IPS DF 6.9 (cell line): ENCODE results near the gene MOV10L1.

Source experiments
- DNase-seq: peaks from one replicate; pipeline ENCODE4 v3.0.0-alpha.2; 2013; ENCODE audit warnings: low read depth, low spot score
- H3K27ac ChIP-seq: one replicate; pipeline ENCODE4 v1.5.1; 2013; ENCODE audit warnings: low read length, control low read depth
- H3K27me3 ChIP-seq: 2 replicates; pipeline ENCODE4 v1.6.1; 2013; ENCODE audit warnings: mild to moderate bottlenecking, low read length; ENCODE audit not compliant: control insufficient read depth, insufficient read depth
- H3K36me3 ChIP-seq: 2 replicates; pipeline ENCODE4 v1.6.1; 2013; ENCODE audit warnings: low read length; ENCODE audit not compliant: control insufficient read depth, insufficient read depth
- H3K4me1 ChIP-seq: 2 replicates; pipeline ENCODE4 v1.6.1; 2013; ENCODE audit warnings: low read length; ENCODE audit not compliant: control insufficient read depth, insufficient read depth
- H3K4me3 ChIP-seq: 2 replicates; pipeline ENCODE4 v1.5.1; 2013; ENCODE audit warnings: mild to moderate bottlenecking, low read length
- H3K9me3 ChIP-seq: 2 replicates; pipeline ENCODE4 v1.6.1; 2013; ENCODE audit warnings: low read length, inconsistent platforms; ENCODE audit not compliant: control insufficient read depth, insufficient read depth
- WGBS: extraction: QIAGEN DNeasy Blood & Tissue Kit; methylation state at CpG from one replicate; pipeline ENCODE4 v1.1.7; 2013; ENCODE audit warnings: mixed read lengths, missing lambda C conversion rate; ENCODE audit not compliant: insufficient read length, insufficient coverage; 5-methylcytosine and 5-hydroxymethylcytosine counted together

Gene MOV10L1

GRCh38 chr22:50060441-50061140, 29.2 kb upstream of the MOV10L1 start:
- H3K9me3 ChIP-seq: no peaks in the 10 kb centered on the region
- WGBS: no CpG with 5 or more reads among the region's 28 CpGs
- no peak overlapping the region for H3K27ac ChIP-seq
- H3K4me3 ChIP-seq: no peak overlapping the region
- DNase-seq: no peak
- no peaks in the 10 kb centered on the region for H3K4me1 ChIP-seq
- no peaks in the 10 kb centered on the region; the same call in 1 of the 2 replicates for H3K27me3 ChIP-seq
- no peaks in the 10 kb centered on the region; the same call in 1 of the 2 replicates for H3K36me3 ChIP-seq

DNA sequence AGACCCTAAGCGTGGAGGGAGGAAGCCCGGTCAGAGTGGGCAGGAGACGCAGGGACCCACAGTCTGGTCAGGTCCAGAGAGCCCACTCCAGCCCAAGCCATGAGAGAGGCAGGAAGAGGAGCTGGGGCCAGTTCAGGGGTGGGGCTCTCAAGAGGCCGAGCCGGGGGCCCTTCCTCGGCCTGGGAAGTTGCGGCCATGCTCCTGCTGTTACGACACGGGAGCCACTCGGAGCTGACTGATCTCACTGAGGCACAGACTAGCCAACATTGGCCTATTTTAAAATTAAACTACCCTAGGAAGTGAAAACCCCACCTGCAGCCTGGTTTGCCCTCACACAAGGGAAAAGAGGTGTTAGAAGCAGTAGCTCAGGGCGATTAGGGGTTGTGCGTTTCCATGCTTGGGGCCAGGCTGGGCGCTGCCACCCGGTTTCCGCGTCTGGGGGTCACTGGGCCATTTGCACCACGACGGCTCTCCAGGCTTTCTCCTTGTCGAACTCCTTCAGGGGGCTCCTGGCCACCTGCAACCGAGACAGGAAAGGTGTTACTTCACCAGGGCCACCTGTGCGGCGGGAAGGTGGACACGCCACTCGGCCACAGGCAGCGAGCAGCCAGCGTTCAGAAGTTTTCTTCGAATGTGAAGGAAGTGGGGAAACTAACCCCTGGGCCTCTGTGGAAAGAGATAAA, 28.5 kb upstream of the MOV10L1 start:
- H3K36me3 ChIP-seq: no peaks in the 10 kb centered on the region; the same call in 1 of the 2 replicates
- WGBS: no CpG with 5 or more reads among the region's 27 CpGs

GRCh38 chr22:50061824-50062355, 27.9 kb upstream of the MOV10L1 start:
- DNase-seq: no peak
- no peaks in the 10 kb centered on the region; the same call in 1 of the 2 replicates for H3K27me3 ChIP-seq
- no peak overlapping the region for H3K27ac ChIP-seq
- H3K4me1 ChIP-seq: no peaks in the 10 kb centered on the region
- H3K4me3 ChIP-seq: no peak overlapping the region
- H3K9me3 ChIP-seq: no peaks in the 10 kb centered on the region
- no CpG with 5 or more reads among the region's 17 CpGs for WGBS
- no peaks in the 10 kb centered on the region; the same call in 1 of the 2 replicates for H3K36me3 ChIP-seq

More for the DNA sequence above, 28.5 kb upstream of the MOV10L1 start:
- DNase-seq: no peak
- no peaks in the 10 kb centered on the region for H3K9me3 ChIP-seq
- H3K27me3 ChIP-seq: no peaks in the 10 kb centered on the region; the same call in 1 of the 2 replicates
- no peaks in the 10 kb centered on the region for H3K4me1 ChIP-seq
- H3K27ac ChIP-seq: no peak overlapping the region
- no peak overlapping the region for H3K4me3 ChIP-seq

DNA sequence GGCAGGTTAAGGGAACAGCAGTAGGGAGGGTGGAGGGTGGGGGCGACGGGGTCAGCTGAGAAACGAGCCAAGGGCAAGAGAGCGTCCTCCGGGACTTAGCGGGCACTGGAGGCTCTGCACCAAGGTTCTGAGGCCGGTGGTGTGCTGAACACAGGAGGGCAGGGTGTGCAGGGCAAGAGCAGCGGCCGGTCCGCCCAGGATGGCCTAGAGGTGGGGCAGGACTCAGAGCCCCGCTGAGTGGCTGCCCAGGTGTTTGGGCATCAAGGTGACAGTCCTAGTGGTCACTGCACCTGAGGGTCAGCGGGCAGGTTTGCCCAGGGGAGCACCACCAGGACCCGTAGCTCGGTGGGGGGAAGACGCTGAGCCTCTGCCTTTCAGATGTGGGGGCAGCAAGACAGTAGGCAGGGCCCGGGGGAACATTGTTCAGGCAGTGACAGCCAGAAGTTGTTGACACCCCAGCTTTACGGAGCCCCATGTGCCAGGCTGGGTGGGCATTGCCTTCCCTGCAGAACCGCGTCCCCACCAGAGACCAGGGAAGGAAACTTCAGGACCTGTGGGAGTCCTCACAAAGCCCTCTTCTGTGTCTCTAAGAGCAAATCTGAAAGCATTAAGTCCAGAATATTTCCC, 27.2 kb upstream of the MOV10L1 start:
- DNase-seq: no peak
- H3K36me3 ChIP-seq: no peaks in the 10 kb centered on the region; the same call in 1 of the 2 replicates
- H3K4me1 ChIP-seq: no peaks in the 10 kb centered on the region
- H3K9me3 ChIP-seq: no peaks in the 10 kb centered on the region
- no peaks in the 10 kb centered on the region; the same call in 1 of the 2 replicates for H3K27me3 ChIP-seq
- H3K27ac ChIP-seq: no peak overlapping the region
- H3K4me3 ChIP-seq: no peak overlapping the region
- WGBS: no CpG with 5 or more reads among the region's 19 CpGs

GRCh38 chr22:50063589-50064393, 26.0 kb upstream of the MOV10L1 start:
- no peaks in the 10 kb centered on the region; the same call in 1 of the 2 replicates for H3K36me3 ChIP-seq
- no CpG with 5 or more reads among the region's 23 CpGs for WGBS
- no peaks in the 10 kb centered on the region for H3K9me3 ChIP-seq
- no peak overlapping the region for H3K27ac ChIP-seq
- DNase-seq: no peak
- no peak overlapping the region for H3K4me3 ChIP-seq
- H3K4me1 ChIP-seq: no peaks in the 10 kb centered on the region
- no peaks in the 10 kb centered on the region for H3K27me3 ChIP-seq

DNA sequence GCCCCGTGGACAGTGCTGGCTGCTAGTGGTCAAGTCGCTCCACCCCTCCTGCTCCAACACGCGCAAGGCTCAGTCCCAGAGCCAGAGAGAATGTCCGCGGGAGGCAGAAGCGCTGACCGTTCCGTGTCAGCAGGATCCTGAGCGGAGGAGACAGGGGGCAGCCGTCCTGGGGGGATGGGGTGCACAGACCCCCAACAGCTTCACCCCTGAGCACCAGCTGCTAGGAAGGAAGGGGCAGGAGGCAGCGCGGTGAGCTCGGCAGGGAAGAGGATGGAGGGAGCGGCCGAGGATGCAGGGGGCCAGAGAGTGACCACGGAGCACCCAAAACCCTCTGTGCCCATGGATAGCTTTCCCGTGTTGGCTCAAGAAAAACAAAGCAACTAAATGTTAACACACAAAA, 25.4 kb upstream of the MOV10L1 start:
- Histone ChIP-seq H3K36me3 (no peaks in the 10 kb centered on the region), H3K9me3 (no peaks in the 10 kb centered on the region), H3K4me3 (no peak overlapping the region), H3K27ac (no peak overlapping the region), H3K27me3 (no peaks in the 10 kb centered on the region), H3K4me1 (no peaks in the 10 kb centered on the region)
- WGBS: no CpG with 5 or more reads among the region's 18 CpGs
- no peak for DNase-seq

- DNase-seq: no peak
- no peaks in the 10 kb centered on the region for H3K9me3 ChIP-seq
- H3K36me3 ChIP-seq: no peaks in the 10 kb centered on the region
- H3K4me3 ChIP-seq: no peak overlapping the region
- H3K27me3 ChIP-seq: no peaks in the 10 kb centered on the region
- H3K27ac ChIP-seq: no peak overlapping the region
- no CpG with 5 or more reads among the region's 8 CpGs for WGBS
- H3K4me1 ChIP-seq: no peaks in the 10 kb centered on the region
These were observed 22.6 kb upstream of the MOV10L1 start for GRCh38 chr22:50067244-50067643.

DNA sequence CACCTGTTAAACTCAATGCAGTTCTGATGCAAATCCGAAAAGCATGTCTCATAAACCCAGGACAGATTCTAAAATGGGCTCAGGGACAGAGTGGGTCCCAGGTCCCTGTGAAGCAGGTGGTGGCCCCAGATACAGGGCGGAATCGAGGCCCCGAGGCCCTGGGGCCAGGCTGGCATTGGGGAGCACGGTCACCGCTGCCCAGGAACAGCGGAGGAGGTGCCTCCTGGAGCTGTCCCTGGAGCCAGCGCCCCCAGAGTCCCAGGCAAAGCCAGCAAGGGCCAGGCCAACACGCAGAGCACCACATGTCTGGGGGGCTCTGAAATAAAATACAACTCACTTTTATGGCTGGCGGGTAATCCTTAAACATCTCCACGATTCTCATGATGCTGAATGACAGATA, 21.7 kb upstream of the MOV10L1 start:
- no peaks in the 10 kb centered on the region for H3K27me3 ChIP-seq
- no peak overlapping the region for H3K27ac ChIP-seq
- DNase-seq: no peak
- H3K4me1 ChIP-seq: no peaks in the 10 kb centered on the region
- H3K36me3 ChIP-seq: no peaks in the 10 kb centered on the region
- no peaks in the 10 kb centered on the region for H3K9me3 ChIP-seq
- no CpG with 5 or more reads among the region's 11 CpGs for WGBS
- H3K4me3 ChIP-seq: no peak overlapping the region

GRCh38 chr22:50070366-50070765, 19.4 kb upstream of the MOV10L1 start:
- no peaks in the 10 kb centered on the region for H3K4me1 ChIP-seq
- no peak for DNase-seq
- H3K4me3 ChIP-seq: no peak overlapping the region
- WGBS: no CpG with 5 or more reads among the region's 8 CpGs
- H3K36me3 ChIP-seq: no peaks in the 10 kb centered on the region
- no peaks in the 10 kb centered on the region for H3K9me3 ChIP-seq
- H3K27ac ChIP-seq: no peak overlapping the region
- no peaks in the 10 kb centered on the region for H3K27me3 ChIP-seq
